Liver (tissue), 9 donors: ENCODE data around the gene PEF1. TPM values are rescaled to one million over a fixed set of nuclear protein-coding genes. Genes with fewer than 3 reads are reported as not detected.

Experiments
- DNase-seq: peaks from one replicate; pipeline ENCODE4 v3.0.0-alpha.2; 2017; ENCODE audit warnings: low spot score
- H3K27ac ChIP-seq, 2 donors: one replicate each; pipeline ENCODE4 v1.7.0; 2013; ENCODE audit warnings: inconsistent platforms in 2 of 2, low read length in 2 of 2, control low read depth in 1 of 2, low read depth in 1 of 2, mild to moderate bottlenecking in 1 of 2
- H3K27me3 ChIP-seq, 4 donors: one replicate each; pipeline versions ENCODE4 v1.6.1 to v1.7.0; 2013; ENCODE audit warnings: low read length in 3 of 4, inconsistent platforms in 1 of 4, mild to moderate bottlenecking in 1 of 4, moderate library complexity in 1 of 4; ENCODE audit not compliant: control insufficient read depth in 4 of 4, insufficient read depth in 4 of 4
- H3K36me3 ChIP-seq, 4 donors: one replicate each; pipeline versions ENCODE4 v1.6.1 to v1.7.0; 2013; ENCODE audit warnings: low read length in 3 of 4, mild to moderate bottlenecking in 3 of 4, low read depth in 1 of 4, moderate library complexity in 1 of 4; ENCODE audit not compliant: control insufficient read depth in 4 of 4, insufficient read depth in 3 of 4
- H3K4me1 ChIP-seq, 4 donors: one replicate each; pipeline versions ENCODE4 v1.6.1 to v1.7.0; 2013; ENCODE audit warnings: low read length in 3 of 4, mild to moderate bottlenecking in 3 of 4, moderate library complexity in 1 of 4; ENCODE audit not compliant: control insufficient read depth in 4 of 4, insufficient read depth in 4 of 4
- H3K4me3 ChIP-seq, 3 donors: one replicate each; pipeline versions ENCODE4 v1.6.1 to v1.7.0; 2013; ENCODE audit warnings: low read length in 3 of 3, control low read depth in 1 of 3, low read depth in 1 of 3, mild to moderate bottlenecking in 1 of 3
- H3K9ac ChIP-seq, 2 donors: one replicate each; pipeline ENCODE4 v1.7.0; 2013; ENCODE audit warnings: low read length in 2 of 2, mild to moderate bottlenecking in 2 of 2, moderate library complexity in 2 of 2, control low read depth in 1 of 2, low read depth in 1 of 2
- H3K9me3 ChIP-seq, 4 donors: one replicate each; pipeline versions ENCODE4 v1.6.1 to v1.7.0; 2013; ENCODE audit warnings: low read length in 3 of 4; ENCODE audit not compliant: control insufficient read depth in 4 of 4
- NR2F2 ChIP-seq: IDR thresholded peaks from 2 replicates; pipeline ENCODE4 v1.6.1; 2016; ENCODE audit warnings: antibody characterized with exemption
- RXRA ChIP-seq, 2 donors: IDR thresholded peaks; 2 replicates each; pipeline ENCODE4 v1.6.1; 2017 to 2018; ENCODE audit warnings: antibody characterized with exemption in 2 of 2, mild to moderate bottlenecking in 1 of 2
- SP1 ChIP-seq: IDR thresholded peaks from 2 replicates; pipeline ENCODE4 v1.6.1; 2018; ENCODE audit warnings: antibody characterized with exemption, mild to moderate bottlenecking
- TAF1 ChIP-seq: conservative IDR thresholded peaks from 2 replicates; pipeline ENCODE4 v1.6.1; 2016; ENCODE audit warnings: antibody characterized with exemption, mild to moderate bottlenecking
- YY1 ChIP-seq: IDR thresholded peaks from 2 replicates; pipeline ENCODE4 v1.6.1; 2016; ENCODE audit warnings: antibody characterized with exemption, mild to moderate bottlenecking
- WGBS: extraction: QIAGEN DNeasy Blood & Tissue Kit; methylation state at CpG from one replicate; pipeline ENCODE4 v1.1.7; 2013; 5-methylcytosine and 5-hydroxymethylcytosine counted together
- polyA plus RNA-seq, 2 donors: library from polyadenylated mRNA; stranded (reverse) in 1 of 2; unstranded in 1 of 2; fragments of 200-250 nt in 1 of 2; fragments of >200 nt in 1 of 2; fragmentation: Nextera tagmentation in 1 of 2; extraction: Ambion mirVana in 1 of 2; gene quantifications; one replicate each; pipeline versions ENCODE4 v1.2.1 to v1.2.3, GENCODE V29; 2013 to 2015
- total RNA-seq, 2 donors: library from RNA; depleted of rRNA; stranded (reverse); fragments of >200 nt; gene quantifications; one replicate each; pipeline ENCODE4 v1.2.3, GENCODE V29; 2014
- TF ChIP-seq, protein P1 (sequence below): IDR thresholded peaks from 2 replicates; pipeline ENCODE4 v1.6.1; 2016; ENCODE audit warnings: antibody characterized with exemption
- TF ChIP-seq, protein P2 (sequence below): IDR thresholded peaks from 2 replicates; pipeline ENCODE4 v1.6.1; 2016; ENCODE audit warnings: antibody characterized with exemption, mild to moderate bottlenecking
- TF ChIP-seq, protein P3 (sequence below): fragments of 150-350 bp; IDR thresholded peaks from 2 replicates; pipeline ENCODE4 v1.5.1; 2017; ENCODE audit warnings: improper control_type of control experiment, low read depth, low read length; ENCODE audit not compliant: missing input control
- donor health status: healthy.
- donor health status: healthy.
- donor health status: healthy.
- donor health status: healthy.
- donor health status: healthy.

The PEF1 gene
- total and polyA plus RNA-seq, 4 donors, result 27.7 to 46.8 (median 32.2) TPM

DNA sequence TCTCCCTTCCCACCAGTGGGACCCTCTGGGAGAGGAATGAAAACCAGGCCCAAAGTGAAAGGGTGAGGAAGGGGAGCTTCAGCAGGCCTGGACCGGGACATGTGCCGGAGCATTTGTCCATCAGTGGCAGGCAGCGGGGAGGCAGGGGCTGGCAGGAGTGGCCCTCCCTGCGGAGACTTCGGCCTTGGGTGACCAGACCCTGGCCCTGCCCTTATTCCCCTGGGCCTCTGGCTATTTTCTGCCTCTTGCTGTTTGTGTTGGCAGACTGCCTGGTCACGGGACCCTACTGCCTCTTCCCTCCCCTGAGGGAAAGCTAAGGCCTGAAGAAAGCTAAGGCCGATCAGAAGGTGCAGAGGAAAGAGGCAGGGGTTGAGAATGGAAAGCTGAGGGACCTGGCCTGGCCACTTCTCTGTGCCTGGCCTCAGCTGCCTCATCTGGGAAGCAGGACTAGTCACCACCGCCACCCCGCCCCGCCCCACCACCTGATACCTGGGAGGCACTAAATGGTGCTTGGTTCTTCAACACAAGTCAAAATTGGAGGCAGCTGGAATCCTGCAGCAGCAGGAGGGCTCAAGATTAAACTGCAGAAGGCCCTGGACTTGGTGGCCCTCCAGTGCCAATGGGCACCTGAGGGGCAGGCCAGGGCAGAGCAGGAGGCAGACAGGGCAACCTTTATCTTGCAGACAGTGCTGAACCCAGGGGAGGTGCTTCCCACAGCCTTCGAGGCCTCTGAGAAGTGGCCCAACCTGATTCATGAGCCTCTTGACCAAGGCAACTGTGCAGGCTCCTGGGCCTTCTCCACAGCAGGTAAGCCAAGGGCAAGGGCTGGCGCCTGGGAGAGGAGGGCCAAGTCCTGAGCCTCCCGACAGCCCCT, 60.4 kb downstream of the PEF1 start:
- H3K9ac ChIP-seq, result no peak overlapping the region
- TF ChIP-seq NR2F2 (peak; percentile 83), SP1 (peak; percentile 34), YY1 (no peak)
- TF ChIP-seq, protein P1, sequence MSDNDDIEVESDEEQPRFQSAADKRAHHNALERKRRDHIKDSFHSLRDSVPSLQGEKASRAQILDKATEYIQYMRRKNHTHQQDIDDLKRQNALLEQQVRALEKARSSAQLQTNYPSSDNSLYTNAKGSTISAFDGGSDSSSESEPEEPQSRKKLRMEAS, result no peak
- TF ChIP-seq, protein P2, sequence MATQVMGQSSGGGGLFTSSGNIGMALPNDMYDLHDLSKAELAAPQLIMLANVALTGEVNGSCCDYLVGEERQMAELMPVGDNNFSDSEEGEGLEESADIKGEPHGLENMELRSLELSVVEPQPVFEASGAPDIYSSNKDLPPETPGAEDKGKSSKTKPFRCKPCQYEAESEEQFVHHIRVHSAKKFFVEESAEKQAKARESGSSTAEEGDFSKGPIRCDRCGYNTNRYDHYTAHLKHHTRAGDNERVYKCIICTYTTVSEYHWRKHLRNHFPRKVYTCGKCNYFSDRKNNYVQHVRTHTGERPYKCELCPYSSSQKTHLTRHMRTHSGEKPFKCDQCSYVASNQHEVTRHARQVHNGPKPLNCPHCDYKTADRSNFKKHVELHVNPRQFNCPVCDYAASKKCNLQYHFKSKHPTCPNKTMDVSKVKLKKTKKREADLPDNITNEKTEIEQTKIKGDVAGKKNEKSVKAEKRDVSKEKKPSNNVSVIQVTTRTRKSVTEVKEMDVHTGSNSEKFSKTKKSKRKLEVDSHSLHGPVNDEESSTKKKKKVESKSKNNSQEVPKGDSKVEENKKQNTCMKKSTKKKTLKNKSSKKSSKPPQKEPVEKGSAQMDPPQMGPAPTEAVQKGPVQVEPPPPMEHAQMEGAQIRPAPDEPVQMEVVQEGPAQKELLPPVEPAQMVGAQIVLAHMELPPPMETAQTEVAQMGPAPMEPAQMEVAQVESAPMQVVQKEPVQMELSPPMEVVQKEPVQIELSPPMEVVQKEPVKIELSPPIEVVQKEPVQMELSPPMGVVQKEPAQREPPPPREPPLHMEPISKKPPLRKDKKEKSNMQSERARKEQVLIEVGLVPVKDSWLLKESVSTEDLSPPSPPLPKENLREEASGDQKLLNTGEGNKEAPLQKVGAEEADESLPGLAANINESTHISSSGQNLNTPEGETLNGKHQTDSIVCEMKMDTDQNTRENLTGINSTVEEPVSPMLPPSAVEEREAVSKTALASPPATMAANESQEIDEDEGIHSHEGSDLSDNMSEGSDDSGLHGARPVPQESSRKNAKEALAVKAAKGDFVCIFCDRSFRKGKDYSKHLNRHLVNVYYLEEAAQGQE, result peak; percentile 8
- no peak overlapping the region for H3K4me3 ChIP-seq
- no peaks in the 10 kb centered on the region for H3K36me3 ChIP-seq
- DNase-seq, result peak; percentile 74
- H3K9me3 ChIP-seq, result no peaks in the 10 kb centered on the region
- H3K27me3 ChIP-seq, result no peaks in the 10 kb centered on the region
- 64% methylated on average over 13 of the region's 13 CpGs for WGBS
- H3K27ac ChIP-seq, result peak overlapping the region; percentile 21 to 48
- peaks cover 0 to 41% (median 13%) of the 10 kb centered on the region in 4 donors for H3K4me1 ChIP-seq

DNA sequence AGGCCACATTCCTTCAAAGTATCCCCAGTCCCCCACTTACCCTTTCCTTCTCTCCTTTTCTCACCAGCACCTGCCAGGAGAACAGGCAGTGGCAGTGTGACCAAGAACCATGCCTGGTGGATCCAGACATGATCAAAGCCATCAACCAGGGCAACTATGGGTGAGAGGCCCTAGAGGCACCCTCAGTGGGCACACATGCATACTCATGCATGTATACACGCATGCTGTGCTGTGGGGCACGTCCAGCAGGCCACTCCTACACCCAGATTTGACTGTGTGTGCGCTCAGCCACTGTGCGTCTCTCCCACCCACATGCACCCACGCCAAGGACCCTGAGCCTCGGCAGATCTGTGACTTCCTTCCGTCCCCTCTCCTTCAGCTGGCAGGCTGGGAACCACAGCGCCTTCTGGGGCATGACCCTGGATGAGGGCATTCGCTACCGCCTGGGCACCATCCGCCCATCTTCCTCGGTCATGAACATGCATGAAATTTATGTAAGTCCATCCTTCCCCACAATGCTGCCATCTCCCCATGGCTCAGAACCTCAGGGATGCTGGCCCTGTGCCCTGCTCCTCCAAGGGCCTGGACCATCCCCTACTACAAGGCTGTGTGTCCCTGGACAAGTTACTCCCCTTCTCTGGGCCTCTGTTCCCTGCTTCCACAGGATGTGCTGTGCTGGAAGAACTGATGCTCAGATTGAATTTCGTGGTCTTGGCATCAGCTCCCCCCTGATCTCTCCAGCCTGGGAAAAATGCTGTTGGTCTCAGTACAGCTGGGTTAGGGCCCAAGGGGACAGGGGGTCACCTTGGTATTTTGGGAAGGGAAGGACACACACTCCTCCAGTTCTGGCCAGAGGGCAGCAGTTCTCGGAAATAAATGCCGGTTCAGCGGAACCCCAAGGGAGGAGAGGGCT, 61.3 kb downstream of the PEF1 start:
- no peak overlapping the region for H3K4me3 ChIP-seq
- H3K9ac ChIP-seq, result no peak overlapping the region
- TF ChIP-seq NR2F2, result peak; percentile 94
- TF ChIP-seq TAF1, result no peak
- TF ChIP-seq, protein P3, sequence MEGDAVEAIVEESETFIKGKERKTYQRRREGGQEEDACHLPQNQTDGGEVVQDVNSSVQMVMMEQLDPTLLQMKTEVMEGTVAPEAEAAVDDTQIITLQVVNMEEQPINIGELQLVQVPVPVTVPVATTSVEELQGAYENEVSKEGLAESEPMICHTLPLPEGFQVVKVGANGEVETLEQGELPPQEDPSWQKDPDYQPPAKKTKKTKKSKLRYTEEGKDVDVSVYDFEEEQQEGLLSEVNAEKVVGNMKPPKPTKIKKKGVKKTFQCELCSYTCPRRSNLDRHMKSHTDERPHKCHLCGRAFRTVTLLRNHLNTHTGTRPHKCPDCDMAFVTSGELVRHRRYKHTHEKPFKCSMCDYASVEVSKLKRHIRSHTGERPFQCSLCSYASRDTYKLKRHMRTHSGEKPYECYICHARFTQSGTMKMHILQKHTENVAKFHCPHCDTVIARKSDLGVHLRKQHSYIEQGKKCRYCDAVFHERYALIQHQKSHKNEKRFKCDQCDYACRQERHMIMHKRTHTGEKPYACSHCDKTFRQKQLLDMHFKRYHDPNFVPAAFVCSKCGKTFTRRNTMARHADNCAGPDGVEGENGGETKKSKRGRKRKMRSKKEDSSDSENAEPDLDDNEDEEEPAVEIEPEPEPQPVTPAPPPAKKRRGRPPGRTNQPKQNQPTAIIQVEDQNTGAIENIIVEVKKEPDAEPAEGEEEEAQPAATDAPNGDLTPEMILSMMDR, result no peak
- TF ChIP-seq RXRA (IDR thresholded peaks at IDR 0.05), result peak in 1 of 2 donors; percentile 49
- no peak for DNase-seq
- H3K27me3 ChIP-seq, result no peaks in the 10 kb centered on the region
- no peaks in the 10 kb centered on the region for H3K36me3 ChIP-seq
- H3K4me1 ChIP-seq, result peaks cover 0 to 36% (median 10%) of the 10 kb centered on the region in 4 donors
- WGBS, result 81% methylated on average over 16 of the region's 16 CpGs
- H3K9me3 ChIP-seq, result no peaks in the 10 kb centered on the region
- H3K27ac ChIP-seq, result peak overlapping the region; percentile 21 to 48
